WERI-Rb-1 (cell line): ENCODE results near the gene DNHD1.

Experiments
- DNase-seq: peaks from one replicate; pipeline ENCODE4 v3.0.0-alpha.2; 2020
- H3K27ac ChIP-seq: fragments of 250-450 bp; sonication (Bioruptor Pico); 2 replicates; pipeline ENCODE4 v1.5.1; 2020; ENCODE audit warnings: mild to moderate bottlenecking, moderate library complexity
- H3K27me3 ChIP-seq: fragments of 250-450 bp; sonication (Bioruptor Pico); 2 replicates; pipeline ENCODE4 v1.5.1; 2021; ENCODE audit warnings: mild to moderate bottlenecking, low read depth, moderate library complexity; ENCODE audit not compliant: insufficient read depth, severe bottlenecking
- H3K36me3 ChIP-seq: fragments of 250-450 bp; sonication (Bioruptor Pico); 2 replicates; pipeline ENCODE4 v1.5.1; 2020; ENCODE audit warnings: mild to moderate bottlenecking, moderate library complexity
- H3K4me3 ChIP-seq: 2 replicates; pipeline ENCODE4 v1.5.1; 2011; ENCODE audit warnings: low read depth, mild to moderate bottlenecking, control low read depth, low read length
- H3K9me3 ChIP-seq: fragments of 250-450 bp; sonication (Bioruptor Pico); 2 replicates; pipeline ENCODE4 v1.5.1; 2021; ENCODE audit warnings: mild to moderate bottlenecking, moderate library complexity; ENCODE audit not compliant: severe bottlenecking
- TF ChIP-seq, protein P1 (sequence below): IDR thresholded peaks from 2 replicates; pipeline ENCODE4 v1.5.1; 2011; ENCODE audit warnings: low read depth, mild to moderate bottlenecking, control low read depth, inconsistent platforms, low read length

Gene DNHD1

DNA sequence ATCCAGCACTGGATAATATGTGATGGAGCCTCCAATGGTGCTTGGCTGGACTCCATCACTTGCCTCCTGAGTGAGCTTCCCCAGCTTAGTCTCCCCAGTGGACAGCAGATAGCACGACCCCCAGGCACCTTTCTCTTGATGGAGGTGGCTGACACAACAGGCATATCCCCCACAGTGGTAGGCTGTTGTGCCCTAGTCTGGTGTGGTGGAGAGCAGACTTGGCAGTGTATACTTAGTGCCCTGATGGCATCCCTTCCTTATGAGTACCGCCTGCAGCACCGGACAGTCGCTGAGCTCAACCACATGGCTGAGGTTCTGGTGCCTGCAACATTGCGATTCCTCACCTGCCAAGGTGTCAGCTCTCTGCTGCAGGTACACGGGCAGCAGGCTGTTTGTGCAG, 50.1 kb downstream of the DNHD1 start:
- DNase-seq, result no peak
- TF ChIP-seq, protein P1, sequence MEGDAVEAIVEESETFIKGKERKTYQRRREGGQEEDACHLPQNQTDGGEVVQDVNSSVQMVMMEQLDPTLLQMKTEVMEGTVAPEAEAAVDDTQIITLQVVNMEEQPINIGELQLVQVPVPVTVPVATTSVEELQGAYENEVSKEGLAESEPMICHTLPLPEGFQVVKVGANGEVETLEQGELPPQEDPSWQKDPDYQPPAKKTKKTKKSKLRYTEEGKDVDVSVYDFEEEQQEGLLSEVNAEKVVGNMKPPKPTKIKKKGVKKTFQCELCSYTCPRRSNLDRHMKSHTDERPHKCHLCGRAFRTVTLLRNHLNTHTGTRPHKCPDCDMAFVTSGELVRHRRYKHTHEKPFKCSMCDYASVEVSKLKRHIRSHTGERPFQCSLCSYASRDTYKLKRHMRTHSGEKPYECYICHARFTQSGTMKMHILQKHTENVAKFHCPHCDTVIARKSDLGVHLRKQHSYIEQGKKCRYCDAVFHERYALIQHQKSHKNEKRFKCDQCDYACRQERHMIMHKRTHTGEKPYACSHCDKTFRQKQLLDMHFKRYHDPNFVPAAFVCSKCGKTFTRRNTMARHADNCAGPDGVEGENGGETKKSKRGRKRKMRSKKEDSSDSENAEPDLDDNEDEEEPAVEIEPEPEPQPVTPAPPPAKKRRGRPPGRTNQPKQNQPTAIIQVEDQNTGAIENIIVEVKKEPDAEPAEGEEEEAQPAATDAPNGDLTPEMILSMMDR, result no peak

DNA sequence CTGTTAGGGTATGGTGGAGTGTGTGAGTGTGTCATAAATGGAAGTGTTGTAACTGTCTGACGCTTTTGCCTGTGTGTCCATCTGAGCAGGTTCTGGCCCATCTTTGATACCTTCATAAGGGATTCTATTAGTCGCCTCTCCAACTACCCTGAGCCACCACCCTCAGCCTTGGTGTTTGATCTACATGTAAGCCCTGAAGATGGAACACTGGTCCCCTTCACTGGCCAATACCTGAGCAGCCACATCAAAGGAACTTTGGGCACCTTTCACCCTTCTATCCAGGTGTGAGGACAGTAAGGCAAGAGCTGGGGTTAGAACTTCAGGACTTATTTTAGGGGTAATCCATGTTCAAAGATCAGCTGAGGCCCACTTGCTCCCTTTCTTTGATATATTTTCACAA, 51.0 kb downstream of the DNHD1 start:
- no peaks in the 10 kb centered on the region for H3K36me3 ChIP-seq
- H3K27ac ChIP-seq, result no peak overlapping the region
- H3K27me3 ChIP-seq, result no peaks in the 10 kb centered on the region
- H3K9me3 ChIP-seq, result no peaks in the 10 kb centered on the region
- TF ChIP-seq, protein P1, result no peak
- DNase-seq, result no peak
- H3K4me3 ChIP-seq, result no peak overlapping the region

More for the DNA sequence above, 50.1 kb downstream of the DNHD1 start:
- Histone ChIP-seq H3K4me3 (no peak overlapping the region), H3K9me3 (no peaks in the 10 kb centered on the region), H3K36me3 (no peaks in the 10 kb centered on the region), H3K27me3 (no peaks in the 10 kb centered on the region), H3K27ac (no peak overlapping the region)

DNA sequence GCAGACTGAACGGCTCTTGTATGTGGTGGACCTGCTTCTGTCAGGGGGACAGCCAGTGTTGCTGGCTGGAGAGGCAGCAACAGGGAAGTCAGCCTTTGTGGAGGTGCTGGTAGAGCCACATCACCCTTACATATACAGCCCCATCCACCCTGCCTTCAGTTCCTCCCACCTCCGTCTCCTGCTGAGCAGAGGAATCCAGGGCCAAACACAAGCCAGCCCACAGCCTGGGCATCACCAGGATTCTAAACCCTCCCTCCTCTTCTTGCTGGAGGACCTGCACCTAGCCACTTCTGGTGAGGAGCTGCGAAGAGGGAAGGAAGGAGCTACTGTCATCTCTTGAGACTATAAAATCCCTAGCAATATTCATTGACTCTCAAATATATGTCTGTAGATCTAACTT, 51.6 kb downstream of the DNHD1 start:
- Histone ChIP-seq H3K4me3 (no peak overlapping the region), H3K9me3 (no peaks in the 10 kb centered on the region), H3K36me3 (no peaks in the 10 kb centered on the region), H3K27ac (no peak overlapping the region), H3K27me3 (no peaks in the 10 kb centered on the region)
- no peak for DNase-seq
- TF ChIP-seq, protein P1, result no peak

DNA sequence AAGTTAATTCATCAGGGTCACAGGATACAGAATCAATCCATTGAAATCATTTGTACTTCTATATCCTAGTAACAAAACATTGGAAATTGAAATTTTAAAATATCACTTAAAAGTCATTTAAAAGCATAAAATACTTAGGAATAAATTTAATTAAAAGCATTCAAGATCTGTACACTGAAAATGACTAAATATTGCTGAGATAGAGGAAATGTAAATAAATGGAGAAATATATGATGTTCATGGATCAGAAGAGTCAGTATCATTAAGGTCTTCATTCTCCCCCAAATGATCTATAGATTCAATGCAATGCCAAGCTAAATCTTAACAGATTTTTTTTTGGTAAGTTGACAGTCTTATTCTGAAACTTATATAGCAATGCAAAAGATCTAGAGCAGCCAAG, 56.6 kb downstream of the DNHD1 start:
- no peak overlapping the region for H3K27ac ChIP-seq
- TF ChIP-seq, protein P1, result no peak
- H3K36me3 ChIP-seq, result no peaks in the 10 kb centered on the region
- H3K27me3 ChIP-seq, result no peaks in the 10 kb centered on the region
- no peaks in the 10 kb centered on the region for H3K9me3 ChIP-seq
- H3K4me3 ChIP-seq, result no peak overlapping the region
- no peak for DNase-seq

DNA sequence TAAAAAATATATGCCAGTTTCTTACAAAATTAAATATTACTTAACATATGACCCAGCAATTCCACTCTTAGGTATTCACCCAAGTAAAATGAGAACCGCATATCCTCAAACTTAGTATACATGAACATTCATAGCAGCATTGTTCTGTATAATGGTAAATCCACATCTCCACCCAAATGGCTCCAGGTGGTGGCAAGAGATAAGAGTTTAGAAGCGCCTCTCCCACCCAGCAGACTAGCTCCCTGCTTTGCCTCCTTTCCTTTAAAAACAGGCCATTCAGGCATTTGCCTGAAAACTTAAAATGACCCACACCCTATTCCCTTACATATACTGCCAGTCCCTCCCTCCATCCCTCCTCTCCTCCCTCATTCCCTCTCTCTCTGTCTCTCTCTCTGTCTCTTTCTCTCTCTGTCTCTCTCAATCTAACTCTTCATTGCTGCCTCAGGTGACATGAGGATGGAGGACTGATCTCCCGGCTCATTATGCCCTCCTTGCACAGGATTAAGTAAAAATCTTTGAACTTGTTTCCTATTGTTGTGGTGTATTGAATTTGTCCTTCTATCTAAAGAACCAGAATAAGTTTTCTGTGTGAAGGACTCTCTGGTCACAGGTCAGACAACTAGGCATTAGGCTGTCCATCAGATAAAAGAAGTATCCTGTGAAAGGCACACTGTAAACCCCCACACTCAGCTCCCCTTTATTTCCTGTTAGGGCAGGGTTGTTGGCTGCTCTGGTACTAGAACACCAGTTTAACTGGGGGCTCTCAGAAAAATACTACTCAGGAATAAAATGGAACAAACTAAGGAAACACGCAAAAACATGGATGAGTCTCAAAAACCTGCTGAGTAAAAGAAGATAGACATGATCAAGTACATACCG, 58.0 kb downstream of the DNHD1 start:
- Histone ChIP-seq H3K36me3 (no peaks in the 10 kb centered on the region), H3K9me3 (no peaks in the 10 kb centered on the region), H3K4me3 (no peak overlapping the region), H3K27ac (no peak overlapping the region), H3K27me3 (no peaks in the 10 kb centered on the region)
- DNase-seq, result no peak
- TF ChIP-seq, protein P1, result no peak
